HCT116 (cell line): ENCODE results near the gene KCNK3. TPM values are rescaled to one million over a fixed set of nuclear protein-coding genes. Genes with fewer than 3 reads are reported as not detected.

Source experiments
- ATAC-seq: fragments of 200-7000 bp; cut with Tn5 transposase; 2 replicates; pipeline ENCODE4 v1.9.1; 2020; ENCODE audit warnings: mild to moderate bottlenecking, moderate library complexity
- BruUV-seq: library from RNA; stranded (reverse); fragments of 400-500 nt; replicated peaks from 2 replicates; lab custom pipeline; 2021; lab: Mats Ljungman, UMichigan
- CTCF ChIA-PET: fragments of 300-600 bp; sonication (Branson Sonifier 250); formaldehyde crosslinking; loops from one replicate; lab custom pipeline; 2021; ENCODE audit warnings: antibody characterized with exemption; lab: Charles Lee
- POLR2A ChIA-PET: fragments of 300-600, 350-600 bp; sonication (Branson Sonifier 250); formaldehyde crosslinking; loops from one replicate; lab custom pipeline; 2021; ENCODE audit warnings: antibody characterized with exemption; lab: Charles Lee
- RAD21 ChIA-PET, 2 experiments: fragments of 300-600 bp; sonication (Branson Sonifier 250); formaldehyde crosslinking; loops; one replicate each; lab custom pipeline; 2023; ENCODE audit warnings: low total read pairs in 2 of 2; ENCODE audit not compliant: uncharacterized antibody in 2 of 2, unreplicated experiment in 2 of 2, low non-redundant PET in 1 of 2; lab: Charles Lee
- DNase-seq: peaks from one replicate; pipeline ENCODE4 v3.0.0-alpha.2; 2010; ENCODE audit warnings: low read depth, low spot score
- H2AFZ ChIP-seq: fragments of 200-600 bp; shearing (Covaris generic), sonication (generic); 2 replicates; pipeline ENCODE4 v1.6.1; 2017; ENCODE audit warnings: low read depth, mixed run types, mixed read lengths, antibody characterized with exemption, low read length; ENCODE audit not compliant: poor library complexity, severe bottlenecking
- H3K27ac ChIP-seq: 2 replicates; pipeline ENCODE4 v1.5.1; 2012; ENCODE audit warnings: low read depth, low read length
- H3K27me3 ChIP-seq: fragments of 200-600 bp; sonication (generic); 2 replicates; pipeline ENCODE4 v1.6.1; 2016; ENCODE audit warnings: mixed run types, low read length, mixed read lengths; ENCODE audit not compliant: insufficient read depth
- H3K36me3 ChIP-seq, 2 experiments: fragments of 200-500 bp in 1 of 2; fragments of 200-600 bp in 1 of 2; sonication (Bioruptor generic) in 1 of 2; sonication (generic) in 1 of 2; 2 replicates each; pipeline versions ENCODE4 v1.5.1 to v1.6.1; 2014 to 2016; ENCODE audit warnings: low read length in 2 of 2, inconsistent platforms in 1 of 2, mixed read lengths in 1 of 2, mixed run types in 1 of 2; ENCODE audit not compliant: insufficient read depth in 2 of 2, control insufficient read depth in 1 of 2
- H3K4me1 ChIP-seq, 2 experiments: fragments of 200-600 bp in 1 of 2; sonication (generic) in 1 of 2; 2 replicates each; pipeline versions ENCODE4 v1.5.1 to v1.6.1; 2012 to 2017; ENCODE audit warnings: low read length in 2 of 2, inconsistent platforms in 1 of 2, mild to moderate bottlenecking in 1 of 2, mixed read lengths in 1 of 2, mixed run types in 1 of 2, moderate library complexity in 1 of 2; ENCODE audit not compliant: insufficient read depth in 2 of 2, control insufficient read depth in 1 of 2
- H3K4me2 ChIP-seq: fragments of 200-600 bp; sonication (generic); 2 replicates; pipeline ENCODE4 v1.6.1; 2017; ENCODE audit warnings: mixed run types, low read length, mixed read lengths
- H3K4me3 ChIP-seq, 2 experiments: fragments of 200-600 bp in 1 of 2; sonication (generic) in 1 of 2; replicated peaks in 1 of 2; 2 replicates each; pipeline ENCODE4 v1.5.1; 2011 to 2016; ENCODE audit warnings: low read length in 2 of 2, control low read depth in 1 of 2, low read depth in 1 of 2, mild to moderate bottlenecking in 1 of 2, mixed read lengths in 1 of 2, mixed run types in 1 of 2
- H3K79me2 ChIP-seq: fragments of 200-600 bp; sonication (generic); 2 replicates; pipeline ENCODE4 v1.6.1; 2017; ENCODE audit warnings: mild to moderate bottlenecking, mixed run types, low read length, moderate library complexity, mixed read lengths; ENCODE audit not compliant: insufficient read depth
- H3K9ac ChIP-seq: fragments of 200-600 bp; sonication (generic); 2 replicates; pipeline ENCODE4 v1.6.1; 2016; ENCODE audit warnings: low read length, mixed read lengths
- H3K9me2 ChIP-seq: fragments of 200-600 bp; sonication (generic), shearing (Covaris generic); 2 replicates; pipeline ENCODE4 v1.6.1; 2017; ENCODE audit warnings: mixed run types, mild to moderate bottlenecking, moderate library complexity; ENCODE audit not compliant: insufficient read depth
- H3K9me3 ChIP-seq, 2 experiments: fragments of 200-500 bp in 1 of 2; fragments of 200-600 bp in 1 of 2; sonication (Bioruptor generic) in 1 of 2; sonication (generic) in 1 of 2; 2 replicates each; pipeline ENCODE4 v1.6.1; 2014 to 2017; ENCODE audit warnings: low read length in 2 of 2, mixed read lengths in 2 of 2, inconsistent platforms in 1 of 2, low read depth in 1 of 2, mild to moderate bottlenecking in 1 of 2, mixed run types in 1 of 2, moderate library complexity in 1 of 2; ENCODE audit not compliant: control insufficient read depth in 1 of 2, insufficient read depth in 1 of 2
- H4K20me1 ChIP-seq: fragments of 200-600 bp; sonication (generic), shearing (Covaris generic); 2 replicates; pipeline ENCODE4 v1.6.1; 2017; ENCODE audit warnings: mixed run types, mild to moderate bottlenecking, moderate library complexity; ENCODE audit not compliant: insufficient read depth
- CTCF ChIP-seq, 3 experiments: fragments of 200-600 bp in 1 of 3; sonication (generic) in 1 of 3; IDR thresholded peaks in 2 of 3; conservative IDR thresholded peaks in 1 of 3; 2 replicates each; pipeline ENCODE4 v1.5.1; 2012 to 2017; ENCODE audit warnings: low read depth in 2 of 3, low read length in 2 of 3, antibody characterized with exemption in 1 of 3, borderline replicate concordance in 1 of 3, control low read depth in 1 of 3, mild to moderate bottlenecking in 1 of 3, mixed read lengths in 1 of 3, mixed run types in 1 of 3, moderate library complexity in 1 of 3; ENCODE audit not compliant: insufficient read depth in 1 of 3
- REST ChIP-seq: IDR thresholded peaks from 2 replicates; pipeline ENCODE4 v1.6.1; 2012; ENCODE audit warnings: low read depth
- intact Hi-C: fragments of 100-400 bp; cut with micrococcal nuclease; formaldehyde crosslinking; loops from 2 replicates; pipeline ENCODE4 v1.10.0; 2022
- total RNA-seq: library from RNA; stranded (reverse); gene quantifications from one replicate; pipeline ENCODE4 v1.2.1, GENCODE V29; 2021; ENCODE audit not compliant: unreplicated experiment

Gene KCNK3
- total RNA-seq, 1 experiment from 2014 or later, result 0.71 TPM

GRCh38 chr2:26655611-26656195, 36.8 kb upstream of the KCNK3 start (continued):
- TF ChIP-seq REST, result no peak

GRCh38 chr2:26657265-26657664, 35.3 kb upstream of the KCNK3 start:
- CTCF ChIA-PET, result no interaction called here

More at GRCh38 chr2:26657265-26657664, 35.3 kb upstream of the KCNK3 start:
- no TSS peak for BruUV-seq
- no peaks in the 10 kb centered on the region for H3K36me3 ChIP-seq
- no peaks in the 10 kb centered on the region for H3K27me3 ChIP-seq
- H3K9ac ChIP-seq, result no peak overlapping the region
- DNase-seq (no peak), ATAC-seq (no peak)
- peaks cover 16 to 17% of the 10 kb centered on the region in 2 experiments; a peak in 3 of 4 replicates for H3K9me3 ChIP-seq
- no peaks in the 10 kb centered on the region for H3K4me1 ChIP-seq
- H3K4me3 ChIP-seq, result no peak overlapping the region
- no peak for TF ChIP-seq CTCF (IDR thresholded peaks at IDR 0.05 in 2 of 3, conservative IDR thresholded peaks at IDR 0.05 in 1 of 3; ENCODE audit: borderline replicate concordance in 1 of 3, insufficient read depth in 1 of 3, low read depth in 2 of 3, low read length in 2 of 3)
- ChIA-PET POLR2A (no interaction called here), RAD21 (no interaction called here)
- H3K79me2 ChIP-seq, result no peaks in the 10 kb centered on the region
- H3K27ac ChIP-seq, result no peak overlapping the region
- no peaks in the 10 kb centered on the region for H3K9me2 ChIP-seq
- H3K4me2 ChIP-seq, result no peak overlapping the region
- H4K20me1 ChIP-seq, result no peaks in the 10 kb centered on the region
- H2AFZ ChIP-seq, result no peak overlapping the region
- intact Hi-C loops, result no loop called here
